Midbrain (tissue), 1 donor: Measurements from ENCODE around the gene FRK.

Source experiments
- DNase-seq: peaks from one replicate; lab custom pipeline; 2025; lab: John Stamatoyannopoulos, UW

FRK gene

GRCh38 chr6:116034327-116034726, 26.4 kb downstream of the FRK start:
- DNase-seq, result peak; percentile 53

DNA sequence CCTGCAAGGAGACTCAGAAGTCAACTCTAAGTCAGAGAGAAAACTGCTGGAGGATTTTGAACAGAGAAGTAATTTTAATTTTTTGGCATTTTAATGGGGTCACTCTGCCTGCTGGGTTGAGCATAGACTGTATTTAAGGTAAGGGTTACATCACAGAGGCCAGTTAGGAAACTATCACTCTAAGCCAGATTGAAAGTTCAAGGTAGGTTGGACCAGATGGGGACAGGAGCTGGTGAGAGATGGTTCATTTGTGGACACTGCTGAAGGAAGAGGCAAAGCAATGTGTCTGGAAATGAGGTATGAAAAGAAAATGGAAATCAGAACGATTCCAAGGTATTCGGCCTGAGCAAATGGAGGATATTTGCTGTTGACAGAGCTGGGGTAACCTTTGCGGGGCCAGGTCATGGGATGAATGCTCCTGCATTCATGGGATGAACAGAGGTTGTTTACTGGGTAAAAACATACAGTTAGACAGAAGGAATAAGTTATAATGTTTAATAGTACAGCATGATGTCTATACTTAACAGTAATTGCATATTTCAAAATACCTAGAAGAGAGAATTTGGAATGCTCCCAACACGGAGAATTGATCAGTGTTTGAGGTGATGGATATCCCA, 26.9 kb downstream of the FRK start:
- no peak for DNase-seq

DNA sequence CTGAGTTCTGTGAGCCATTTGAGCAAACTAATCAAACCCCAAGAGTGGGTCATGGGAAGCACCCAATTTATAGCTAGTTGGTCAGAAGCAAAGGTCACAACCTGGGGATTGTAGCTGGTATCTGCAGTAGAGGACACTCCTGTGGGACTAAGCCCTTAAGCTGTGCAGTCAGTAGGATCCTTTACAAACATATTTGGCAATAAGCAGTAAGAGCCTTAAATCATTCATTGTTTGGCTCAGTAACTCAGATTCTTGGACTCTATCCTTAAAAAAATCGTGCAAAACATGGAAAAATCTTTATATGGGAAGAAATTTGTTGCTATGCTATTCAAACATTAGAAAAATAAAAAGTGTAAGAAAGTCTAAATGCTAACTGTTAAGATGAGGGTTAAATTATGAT, 29.9 kb downstream of the FRK start:
- no peak for DNase-seq

GRCh38 chr6:116029535-116029934, 31.2 kb downstream of the FRK start:
- DNase-seq, result no peak

DNA sequence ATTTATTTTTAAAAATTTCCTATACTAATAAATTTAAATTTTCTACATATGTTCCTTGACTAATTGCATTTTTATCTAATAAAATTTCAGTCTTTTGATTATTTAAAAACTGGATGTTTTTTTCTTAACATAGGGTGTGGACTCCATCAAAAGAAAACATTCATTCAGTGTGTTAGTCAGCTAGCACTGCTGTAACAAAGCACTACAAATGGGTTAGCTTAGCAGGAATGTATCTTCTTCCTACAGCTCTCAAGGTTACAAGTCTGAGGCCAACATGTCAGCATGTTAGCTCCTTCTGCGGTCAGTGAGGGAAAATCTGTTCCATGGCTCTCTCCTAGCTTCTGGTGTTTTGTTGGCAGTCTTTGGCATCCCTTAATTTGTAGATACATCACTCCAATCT, 32.5 kb downstream of the FRK start:
- DNase-seq, result no peak

GRCh38 chr6:116027801-116028200, 32.9 kb downstream of the FRK start:
- DNase-seq, result no peak

DNA sequence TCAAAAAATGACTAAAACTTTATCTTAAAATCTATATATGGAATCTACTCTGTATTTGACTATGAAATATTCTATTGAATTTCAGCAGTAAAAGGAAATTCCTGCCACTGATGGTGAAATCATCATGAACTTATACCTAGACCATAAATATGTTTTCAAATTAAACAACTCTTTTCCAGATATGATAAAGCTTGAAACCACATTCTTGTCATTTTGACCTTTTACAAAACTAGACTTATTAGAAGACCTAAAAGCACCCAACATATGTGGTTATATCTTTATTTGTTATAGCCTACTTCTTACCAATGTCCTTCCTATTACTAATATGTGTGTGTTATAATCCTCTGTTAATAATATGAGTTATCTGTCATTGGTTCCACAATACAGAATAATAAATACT, 35.3 kb downstream of the FRK start:
- DNase-seq, result no peak

- no peak for DNase-seq
Observed at GRCh38 chr6:116022841-116023445, 37.7 kb downstream of the FRK start.

GRCh38 chr6:116020738-116021137, 40.0 kb downstream of the FRK start:
- DNase-seq, result no peak

DNA sequence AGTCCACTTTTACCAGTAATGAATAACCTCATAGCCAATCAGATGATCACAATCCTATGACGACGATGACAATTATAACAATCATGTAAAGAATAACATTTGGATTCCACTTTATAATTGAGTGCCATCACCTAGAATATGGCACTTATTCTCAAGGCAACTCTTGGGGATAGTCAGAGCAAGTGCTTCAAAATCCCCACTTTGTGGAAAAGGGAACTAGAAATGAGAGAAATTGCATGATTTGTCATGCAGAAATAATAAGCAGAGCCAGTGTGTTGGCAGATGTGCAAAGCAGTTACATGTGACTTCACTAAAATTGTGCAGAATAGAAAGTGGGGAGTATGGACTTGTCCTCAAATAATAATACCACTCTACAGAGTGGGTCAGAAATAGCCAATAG, 41.3 kb downstream of the FRK start:
- DNase-seq, result no peak

DNA sequence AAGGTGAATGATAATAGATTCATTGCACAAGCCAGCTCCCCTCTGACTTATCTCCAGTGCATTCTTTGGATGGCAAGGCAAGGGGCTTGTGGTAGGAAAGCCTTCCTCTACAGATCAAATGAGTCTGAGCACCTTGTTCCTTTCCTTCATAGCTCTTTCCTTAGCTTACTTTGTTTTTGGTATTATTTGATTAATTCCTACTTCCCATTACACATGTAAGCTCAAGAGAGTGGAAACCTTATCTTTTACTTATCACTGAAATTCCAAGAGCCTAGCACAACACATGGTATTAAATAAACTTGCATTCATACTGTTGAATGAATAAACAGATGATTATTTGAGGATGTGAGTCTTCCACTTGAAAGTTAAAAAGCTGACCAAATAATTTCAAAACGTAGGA, 41.7 kb downstream of the FRK start:
- no peak for DNase-seq

GRCh38 chr6:116017546-116018295, 43.0 kb downstream of the FRK start:
- no peak for DNase-seq

DNA sequence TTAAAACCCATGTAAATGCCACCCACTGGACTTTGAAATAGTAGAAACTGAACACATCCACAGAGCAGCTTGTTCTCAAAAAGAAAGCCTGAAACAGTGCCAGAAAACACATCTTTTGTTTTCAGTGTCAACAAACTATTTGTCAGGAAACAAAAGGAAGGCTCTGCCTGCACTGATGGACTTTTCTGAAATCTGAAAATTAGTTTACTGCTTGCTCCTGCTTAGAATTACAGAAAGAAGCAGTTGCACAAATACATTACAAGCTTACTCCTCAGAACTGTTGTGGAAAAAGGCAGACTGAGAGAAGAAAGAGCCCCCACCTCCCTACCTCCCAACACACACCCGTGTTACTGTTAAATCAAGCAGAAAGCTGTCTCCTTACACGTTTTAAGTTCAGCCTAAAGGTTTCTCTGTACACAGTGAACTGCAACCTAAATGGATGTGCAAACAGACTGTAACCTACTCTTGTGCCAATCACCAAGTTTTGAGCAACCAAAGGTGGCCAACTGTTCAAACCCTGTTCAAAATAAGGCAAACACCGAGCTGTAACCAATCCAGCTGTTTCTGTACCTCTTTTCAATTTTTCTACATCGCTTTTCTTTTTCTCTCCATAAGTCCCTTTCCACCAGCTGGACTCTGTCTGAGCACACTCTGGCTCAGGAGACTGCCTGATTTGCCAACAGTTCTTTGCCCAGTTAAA, 43.7 kb downstream of the FRK start:
- peak; percentile 70 for DNase-seq

GRCh38 chr6:116015983-116016382, 44.7 kb downstream of the FRK start:
- no peak for DNase-seq

GRCh38 chr6:116015561-116015960, 45.1 kb downstream of the FRK start:
- no peak for DNase-seq

GRCh38 chr6:116012951-116013350, 47.7 kb downstream of the FRK start:
- DNase-seq, result no peak

DNA sequence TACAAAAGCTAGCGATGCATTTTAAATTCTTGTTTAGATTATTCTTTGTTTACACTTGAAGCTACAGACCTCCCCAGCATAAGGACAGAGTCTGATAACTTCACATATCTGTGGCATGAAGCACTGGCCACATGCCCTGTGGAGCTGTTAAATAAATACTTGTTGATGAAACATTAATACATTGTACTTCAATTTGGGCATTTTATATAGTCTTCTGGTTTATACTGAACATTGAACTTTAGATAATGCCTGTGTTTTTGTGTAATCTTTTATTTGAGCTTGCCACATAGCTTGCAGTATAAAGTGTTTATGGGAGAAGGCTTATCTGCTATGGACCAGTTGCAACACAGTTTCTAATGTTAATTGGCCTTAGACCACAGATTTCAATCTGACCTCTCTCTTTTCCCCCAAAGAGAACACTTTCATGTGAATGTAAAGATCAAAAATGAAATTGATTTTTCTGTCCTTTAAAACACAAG, 48.2 kb downstream of the FRK start:
- DNase-seq, result no peak

GRCh38 chr6:116011520-116011919, 49.2 kb downstream of the FRK start:
- no peak for DNase-seq

GRCh38 chr6:116010790-116011401, 49.8 kb downstream of the FRK start:
- DNase-seq, result peak; percentile 88

GRCh38 chr6:116010386-116010785, 50.3 kb downstream of the FRK start:
- no peak for DNase-seq

DNA sequence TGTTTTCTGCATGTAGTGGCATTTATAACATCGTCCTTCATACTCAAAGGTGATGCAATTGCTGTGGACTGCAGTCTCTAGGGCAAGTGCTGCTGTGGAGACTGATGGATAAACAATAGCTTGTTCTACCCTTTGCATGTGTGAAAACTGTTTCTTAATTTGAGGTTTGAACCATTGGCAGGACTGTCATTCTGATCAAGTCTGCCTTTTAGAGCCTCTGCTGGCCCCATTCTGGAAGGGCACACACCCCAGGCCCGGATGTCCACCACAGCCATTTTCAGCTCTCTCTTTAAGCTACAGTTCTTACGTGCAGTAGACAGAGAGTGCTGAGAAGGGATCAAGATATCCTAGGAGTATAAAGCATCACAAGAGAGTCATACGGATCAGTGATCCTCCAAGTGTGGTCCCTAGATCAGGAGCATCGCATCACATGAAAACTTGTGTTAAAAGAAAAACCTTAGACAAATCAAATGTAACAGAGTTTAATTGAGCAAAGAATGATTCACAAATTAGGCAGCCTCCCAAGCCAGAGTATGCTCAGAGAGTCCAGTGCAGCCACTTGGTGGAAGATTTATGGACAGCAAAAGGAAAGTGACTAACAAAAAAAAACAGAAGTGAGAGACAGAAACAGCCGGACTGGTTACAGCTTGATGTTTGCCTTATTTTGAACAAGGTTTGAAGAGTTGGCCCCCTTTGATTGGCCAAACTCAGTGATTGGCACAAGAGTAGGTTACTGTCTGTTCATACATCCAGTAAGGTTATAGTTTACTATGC, 52.0 kb downstream of the FRK start:
- peak; percentile 68 for DNase-seq
